ENCODE results near the gene TTLL9.

TTLL9 gene

GRCh38 chr20:31836853-31837608 lies 33.4 kb upstream of the TTLL9 start:
- no peak for DNase-seq

- no peak for DNase-seq
Measured at GRCh38 chr20:31837896-31838397, 32.5 kb upstream of the TTLL9 start.

GRCh38 chr20:31838646-31839292 lies 31.7 kb upstream of the TTLL9 start:
- no peak for DNase-seq

GRCh38 chr20:31839782-31840487 lies 30.5 kb upstream of the TTLL9 start:
- no peak for DNase-seq

- DNase-seq = no peak
Measured at GRCh38 chr20:31840906-31841816, 29.3 kb upstream of the TTLL9 start.

GRCh38 chr20:31841928-31842327 lies 28.5 kb upstream of the TTLL9 start:
- DNase-seq = no peak

- no peak for DNase-seq
Measured at GRCh38 chr20:31842471-31843157, 27.8 kb upstream of the TTLL9 start.

- no peak for DNase-seq
Measured at GRCh38 chr20:31843288-31843687, 27.1 kb upstream of the TTLL9 start.

GRCh38 chr20:31843881-31844280 lies 26.6 kb upstream of the TTLL9 start:
- no peak for DNase-seq

GRCh38 chr20:31844737-31845299 lies 25.6 kb upstream of the TTLL9 start:
- DNase-seq = no peak

GRCh38 chr20:31845300-31845863 lies 25.1 kb upstream of the TTLL9 start, which contains the start of gene FOXS1:
Gene FOXS1, minus strand, starts transcription at chr20:31845604. Its CDS starts 62 bp downstream, at chr20:31845542.
- peak in 1 of 2 experiments; percentile 17 for DNase-seq

GRCh38 chr20:31846793-31847138 lies 23.7 kb upstream of the TTLL9 start:
- no peak for DNase-seq

GRCh38 chr20:31848088-31848999 lies 22.1 kb upstream of the TTLL9 start:
- no peak for DNase-seq

- peak in 1 of 2 experiments; percentile 18 for DNase-seq
Measured at GRCh38 chr20:31849306-31849930, 21.0 kb upstream of the TTLL9 start.

- DNase-seq = no peak
Measured at GRCh38 chr20:31851240-31851955, 19.0 kb upstream of the TTLL9 start.

GRCh38 chr20:31853481-31853880 lies 17.0 kb upstream of the TTLL9 start:
- DNase-seq = no peak

GRCh38 chr20:31856516-31856915 lies 13.9 kb upstream of the TTLL9 start:
- DNase-seq = no peak

GRCh38 chr20:31857861-31858759 lies 12.3 kb upstream of the TTLL9 start:
- DNase-seq = no peak
